Measurements from ENCODE around the gene NIT1. TPM values are rescaled to one million over a fixed set of nuclear protein-coding genes. Genes with fewer than 3 reads are reported as not detected.

The NIT1 gene
- total and polyA plus RNA-seq, 2 of the 13 experiments (the other 11 are each of a cell fraction or from before 2014, with no cell fraction given), result 22.7 to 31.0 TPM

DNA sequence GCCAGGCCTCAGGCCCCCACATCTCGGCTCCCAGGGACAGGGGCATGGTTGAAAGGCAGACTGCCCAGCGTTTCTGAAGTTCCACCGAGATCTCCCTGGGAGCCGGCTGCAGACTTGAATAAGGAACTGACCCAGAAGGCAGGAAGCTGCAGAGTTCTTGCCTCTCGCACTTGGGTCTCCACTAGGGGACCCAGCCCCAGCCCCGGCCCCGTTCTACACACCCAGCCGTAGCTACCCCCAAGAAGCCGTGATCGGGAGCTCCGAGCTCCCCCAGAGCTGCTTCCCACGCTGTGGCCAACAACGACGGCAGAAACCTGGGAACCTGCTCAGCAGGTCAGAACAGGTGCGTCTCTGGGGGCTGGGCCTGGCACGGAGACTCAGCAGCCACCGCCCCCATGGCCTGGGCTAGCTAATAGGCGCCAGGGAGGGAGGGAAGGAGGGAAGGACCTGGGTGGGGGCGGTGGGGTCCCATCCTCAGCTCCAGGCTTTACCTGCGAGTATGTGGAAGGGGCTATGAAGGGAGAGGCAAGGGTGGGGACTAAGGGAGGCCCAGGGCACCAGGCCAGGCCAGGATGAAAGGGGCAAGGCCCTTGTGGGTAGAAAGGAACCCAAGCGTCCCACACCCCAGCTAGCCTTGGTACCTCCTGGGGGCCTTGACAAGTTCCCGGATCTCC is 28.5 kb upstream of the NIT1 start, which contains the start of gene NECTIN4 (continued):
- TF ChIP-seq, protein P1, sequence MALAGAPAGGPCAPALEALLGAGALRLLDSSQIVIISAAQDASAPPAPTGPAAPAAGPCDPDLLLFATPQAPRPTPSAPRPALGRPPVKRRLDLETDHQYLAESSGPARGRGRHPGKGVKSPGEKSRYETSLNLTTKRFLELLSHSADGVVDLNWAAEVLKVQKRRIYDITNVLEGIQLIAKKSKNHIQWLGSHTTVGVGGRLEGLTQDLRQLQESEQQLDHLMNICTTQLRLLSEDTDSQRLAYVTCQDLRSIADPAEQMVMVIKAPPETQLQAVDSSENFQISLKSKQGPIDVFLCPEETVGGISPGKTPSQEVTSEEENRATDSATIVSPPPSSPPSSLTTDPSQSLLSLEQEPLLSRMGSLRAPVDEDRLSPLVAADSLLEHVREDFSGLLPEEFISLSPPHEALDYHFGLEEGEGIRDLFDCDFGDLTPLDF (CRISPR knock-in tag; IDR thresholded peaks at IDR 0.05), result no peak
- TF ChIP-seq, protein P2, sequence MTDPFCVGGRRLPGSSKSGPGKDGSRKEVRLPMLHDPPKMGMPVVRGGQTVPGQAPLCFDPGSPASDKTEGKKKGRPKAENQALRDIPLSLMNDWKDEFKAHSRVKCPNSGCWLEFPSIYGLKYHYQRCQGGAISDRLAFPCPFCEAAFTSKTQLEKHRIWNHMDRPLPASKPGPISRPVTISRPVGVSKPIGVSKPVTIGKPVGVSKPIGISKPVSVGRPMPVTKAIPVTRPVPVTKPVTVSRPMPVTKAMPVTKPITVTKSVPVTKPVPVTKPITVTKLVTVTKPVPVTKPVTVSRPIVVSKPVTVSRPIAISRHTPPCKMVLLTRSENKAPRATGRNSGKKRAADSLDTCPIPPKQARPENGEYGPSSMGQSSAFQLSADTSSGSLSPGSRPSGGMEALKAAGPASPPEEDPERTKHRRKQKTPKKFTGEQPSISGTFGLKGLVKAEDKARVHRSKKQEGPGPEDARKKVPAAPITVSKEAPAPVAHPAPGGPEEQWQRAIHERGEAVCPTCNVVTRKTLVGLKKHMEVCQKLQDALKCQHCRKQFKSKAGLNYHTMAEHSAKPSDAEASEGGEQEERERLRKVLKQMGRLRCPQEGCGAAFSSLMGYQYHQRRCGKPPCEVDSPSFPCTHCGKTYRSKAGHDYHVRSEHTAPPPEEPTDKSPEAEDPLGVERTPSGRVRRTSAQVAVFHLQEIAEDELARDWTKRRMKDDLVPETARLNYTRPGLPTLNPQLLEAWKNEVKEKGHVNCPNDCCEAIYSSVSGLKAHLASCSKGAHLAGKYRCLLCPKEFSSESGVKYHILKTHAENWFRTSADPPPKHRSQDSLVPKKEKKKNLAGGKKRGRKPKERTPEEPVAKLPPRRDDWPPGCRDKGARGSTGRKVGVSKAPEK (CRISPR knock-in tag; IDR thresholded peaks at IDR 0.05; ENCODE audit: borderline replicate concordance), result no peak

DNA sequence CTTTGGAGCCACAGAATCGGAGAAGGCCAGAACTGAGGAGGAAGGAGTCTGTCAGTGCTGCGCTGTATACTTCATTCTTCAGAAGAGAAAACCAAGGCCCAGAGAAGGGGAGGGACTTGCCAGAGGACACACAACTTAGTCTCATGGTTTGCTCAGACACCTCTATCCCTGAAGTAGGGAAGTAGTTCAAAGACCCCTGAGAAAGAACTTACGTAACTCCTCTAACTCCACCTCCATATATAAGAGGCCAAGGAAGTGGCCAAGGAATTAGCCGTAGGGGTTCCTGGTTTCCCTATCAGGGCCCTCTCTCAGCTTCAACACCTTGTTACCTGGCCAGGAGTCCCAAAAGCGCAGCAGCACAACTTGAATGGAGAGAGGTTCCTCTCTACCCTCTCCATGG is 28.0 kb upstream of the NIT1 start:
- no peaks in the 10 kb centered on the region for H3K36me3 ChIP-seq (replicated peaks in 1 of 2; ENCODE audit: control insufficient read depth in 1 of 2, insufficient read depth in 2 of 2, low read length in 2 of 2)
- no peaks in the 10 kb centered on the region for H3K9me3 ChIP-seq (ENCODE audit: low read length)
- ChIA-PET POLR2A (no interaction called here), CTCF (ENCODE audit: low intra/inter-chr PET ratio, low total read pairs) (no interaction called here)
- no peak overlapping the region for H3K4me2 ChIP-seq (ENCODE audit: low read depth, low read length)
- FAIRE-seq (no peak), ATAC-seq (no peak), DNase-seq (ENCODE audit: low spot score) (no peak)
- H3K79me2 ChIP-seq (ENCODE audit: insufficient read depth, low read length), result no peaks in the 10 kb centered on the region
- in situ Hi-C loops (cut with HindIII; ENCODE audit: extremely low pct_ligation_motif_present, low pct_unique_long_range_greater_than_20kb) (loop anchor here (10.0 kb wide), 1 partner anchor 95 kb away; no protein-coding TSS in a partner anchor), intact Hi-C loops (cut with micrococcal nuclease; ENCODE audit: unreplicated experiment) (no loop called here)
- peaks cover 3 to 40% of the 10 kb centered on the region in 2 experiments; a peak in 3 of 5 replicates for H3K27me3 ChIP-seq (ENCODE audit: control insufficient read depth in 1 of 2, insufficient read depth in 2 of 2, low read length in 2 of 2)
- WGBS (ENCODE audit: low lambda C conversion rate), result 82% methylated on average over 4 of the region's 5 CpGs
- H3K4me1 ChIP-seq (ENCODE audit: insufficient read depth, low read length), result peaks cover 28% of the 10 kb centered on the region
- H3K4me3 ChIP-seq (replicated peaks in 1 of 3; ENCODE audit: insufficient read depth in 1 of 3, low read depth in 2 of 3, low read length in 3 of 3), result no peak overlapping the region
- no peak overlapping the region for H3K27ac ChIP-seq (ENCODE audit: extremely low read length, insufficient read depth, low read length)
- no peak overlapping the region for H3K9ac ChIP-seq (ENCODE audit: insufficient read depth, low read depth, low read length)
- H4K20me1 ChIP-seq (ENCODE audit: insufficient read depth, low read length), result no peaks in the 10 kb centered on the region
- no TSS peak for BruUV-seq (replicated peaks)
- H2AFZ ChIP-seq (ENCODE audit: low read length), result no peak overlapping the region
- TF ChIP-seq MTA3 (CRISPR knock-in tag; IDR thresholded peaks at IDR 0.05), result no peak
- no peak for TF ChIP-seq MXI1 (IDR thresholded peaks at IDR 0.05; ENCODE audit: borderline replicate concordance, low read depth, low read length)
- TF ChIP-seq ZNF44 (CRISPR knock-in tag; IDR thresholded peaks at IDR 0.05), result no peak
- TF ChIP-seq, protein P3, sequence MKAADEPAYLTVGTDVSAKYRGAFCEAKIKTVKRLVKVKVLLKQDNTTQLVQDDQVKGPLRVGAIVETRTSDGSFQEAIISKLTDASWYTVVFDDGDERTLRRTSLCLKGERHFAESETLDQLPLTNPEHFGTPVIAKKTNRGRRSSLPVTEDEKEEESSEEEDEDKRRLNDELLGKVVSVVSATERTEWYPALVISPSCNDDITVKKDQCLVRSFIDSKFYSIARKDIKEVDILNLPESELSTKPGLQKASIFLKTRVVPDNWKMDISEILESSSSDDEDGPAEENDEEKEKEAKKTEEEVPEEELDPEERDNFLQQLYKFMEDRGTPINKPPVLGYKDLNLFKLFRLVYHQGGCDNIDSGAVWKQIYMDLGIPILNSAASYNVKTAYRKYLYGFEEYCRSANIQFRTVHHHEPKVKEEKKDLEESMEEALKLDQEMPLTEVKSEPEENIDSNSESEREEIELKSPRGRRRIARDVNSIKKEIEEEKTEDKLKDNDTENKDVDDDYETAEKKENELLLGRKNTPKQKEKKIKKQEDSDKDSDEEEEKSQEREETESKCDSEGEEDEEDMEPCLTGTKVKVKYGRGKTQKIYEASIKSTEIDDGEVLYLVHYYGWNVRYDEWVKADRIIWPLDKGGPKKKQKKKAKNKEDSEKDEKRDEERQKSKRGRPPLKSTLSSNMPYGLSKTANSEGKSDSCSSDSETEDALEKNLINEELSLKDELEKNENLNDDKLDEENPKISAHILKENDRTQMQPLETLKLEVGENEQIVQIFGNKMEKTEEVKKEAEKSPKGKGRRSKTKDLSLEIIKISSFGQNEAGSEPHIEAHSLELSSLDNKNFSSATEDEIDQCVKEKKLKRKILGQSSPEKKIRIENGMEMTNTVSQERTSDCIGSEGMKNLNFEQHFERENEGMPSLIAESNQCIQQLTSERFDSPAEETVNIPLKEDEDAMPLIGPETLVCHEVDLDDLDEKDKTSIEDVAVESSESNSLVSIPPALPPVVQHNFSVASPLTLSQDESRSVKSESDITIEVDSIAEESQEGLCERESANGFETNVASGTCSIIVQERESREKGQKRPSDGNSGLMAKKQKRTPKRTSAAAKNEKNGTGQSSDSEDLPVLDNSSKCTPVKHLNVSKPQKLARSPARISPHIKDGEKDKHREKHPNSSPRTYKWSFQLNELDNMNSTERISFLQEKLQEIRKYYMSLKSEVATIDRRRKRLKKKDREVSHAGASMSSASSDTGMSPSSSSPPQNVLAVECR (CRISPR knock-in tag; IDR thresholded peaks at IDR 0.05; ENCODE audit: borderline replicate concordance), result no peak
- TF ChIP-seq EP300 (IDR thresholded peaks at IDR 0.05; ENCODE audit: low read depth in 2 of 2, low read length in 2 of 2), result no peak
- TF ChIP-seq EP300 (CRISPR knock-in tag; IDR thresholded peaks at IDR 0.05; ENCODE audit: borderline replicate concordance), result no peak
- no peak for TF ChIP-seq HCFC1 (IDR thresholded peaks at IDR 0.05; ENCODE audit: low read depth, low read length)
- no peak for TF ChIP-seq ISL2 (CRISPR knock-in tag; IDR thresholded peaks at IDR 0.05)
- TF ChIP-seq ZNF781 (CRISPR knock-in tag; IDR thresholded peaks at IDR 0.05; ENCODE audit: borderline replicate concordance, not compliant biosample characterization), result no peak
